Measurements from ENCODE around the gene BCL11A. TPM values are rescaled to one million over a fixed set of nuclear protein-coding genes. Genes with fewer than 3 reads are reported as not detected.

Gene BCL11A
- total and polyA plus RNA-seq, 4 donors = 0.08 to 8.5 (median 0.47) TPM

DNA sequence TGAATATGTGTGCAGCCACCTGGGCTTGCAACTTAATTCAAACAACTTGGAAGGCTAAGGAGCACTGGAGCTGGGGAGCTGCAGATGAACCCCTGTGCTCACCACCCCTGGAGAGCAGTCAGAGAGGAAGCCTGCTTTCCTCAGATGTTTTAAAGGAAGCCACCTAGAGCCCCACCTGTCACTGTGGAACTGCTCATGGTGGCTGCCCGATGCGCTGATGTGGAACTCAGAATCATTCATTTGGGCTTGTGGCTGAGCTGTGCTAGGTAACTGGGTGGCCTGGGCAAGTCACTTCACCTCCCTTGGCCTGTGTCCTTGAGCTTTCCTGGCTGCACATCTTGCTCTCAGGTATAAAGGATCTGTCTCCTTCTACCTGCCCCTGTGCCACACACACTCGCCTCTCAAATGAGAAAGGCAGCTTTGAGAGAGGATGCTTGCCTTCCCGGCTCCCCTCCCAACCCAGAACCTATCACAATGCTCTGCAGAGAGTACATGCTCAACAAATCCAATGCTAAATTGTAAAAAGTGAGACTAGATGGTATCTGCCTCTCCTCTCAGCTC is 41.3 kb downstream of the BCL11A start:
- Histone ChIP-seq H3K36me3 (ENCODE audit: control insufficient read depth in 4 of 4, insufficient read depth in 3 of 4, low read depth in 1 of 4, low read length in 3 of 4) (no peaks in the 10 kb centered on the region), H3K9me3 (ENCODE audit: control insufficient read depth in 4 of 4, low read length in 3 of 4) (no peaks in the 10 kb centered on the region), H3K9ac (ENCODE audit: low read depth in 1 of 2, low read length in 2 of 2) (no peak overlapping the region), H3K27me3 (ENCODE audit: control insufficient read depth in 4 of 4, insufficient read depth in 4 of 4, low read length in 3 of 4) (no peaks in the 10 kb centered on the region), H3K27ac (ENCODE audit: low read depth in 1 of 2, low read length in 2 of 2) (no peak overlapping the region), H3K4me3 (ENCODE audit: low read depth in 1 of 3, low read length in 3 of 3) (no peak overlapping the region), H3K4me1 (ENCODE audit: control insufficient read depth in 4 of 4, insufficient read depth in 4 of 4, low read length in 3 of 4) (no peaks in the 10 kb centered on the region)
- WGBS = 86% methylated on average over 4 of the region's 4 CpGs
- no peak for DNase-seq (ENCODE audit: low spot score)
- no peak for TF ChIP-seq YY1 (IDR thresholded peaks at IDR 0.05)
- TF ChIP-seq FOXA2 (IDR thresholded peaks at IDR 0.05) = no peak
- no peak for TF ChIP-seq SP1 (IDR thresholded peaks at IDR 0.05)
- TF ChIP-seq, protein P1, sequence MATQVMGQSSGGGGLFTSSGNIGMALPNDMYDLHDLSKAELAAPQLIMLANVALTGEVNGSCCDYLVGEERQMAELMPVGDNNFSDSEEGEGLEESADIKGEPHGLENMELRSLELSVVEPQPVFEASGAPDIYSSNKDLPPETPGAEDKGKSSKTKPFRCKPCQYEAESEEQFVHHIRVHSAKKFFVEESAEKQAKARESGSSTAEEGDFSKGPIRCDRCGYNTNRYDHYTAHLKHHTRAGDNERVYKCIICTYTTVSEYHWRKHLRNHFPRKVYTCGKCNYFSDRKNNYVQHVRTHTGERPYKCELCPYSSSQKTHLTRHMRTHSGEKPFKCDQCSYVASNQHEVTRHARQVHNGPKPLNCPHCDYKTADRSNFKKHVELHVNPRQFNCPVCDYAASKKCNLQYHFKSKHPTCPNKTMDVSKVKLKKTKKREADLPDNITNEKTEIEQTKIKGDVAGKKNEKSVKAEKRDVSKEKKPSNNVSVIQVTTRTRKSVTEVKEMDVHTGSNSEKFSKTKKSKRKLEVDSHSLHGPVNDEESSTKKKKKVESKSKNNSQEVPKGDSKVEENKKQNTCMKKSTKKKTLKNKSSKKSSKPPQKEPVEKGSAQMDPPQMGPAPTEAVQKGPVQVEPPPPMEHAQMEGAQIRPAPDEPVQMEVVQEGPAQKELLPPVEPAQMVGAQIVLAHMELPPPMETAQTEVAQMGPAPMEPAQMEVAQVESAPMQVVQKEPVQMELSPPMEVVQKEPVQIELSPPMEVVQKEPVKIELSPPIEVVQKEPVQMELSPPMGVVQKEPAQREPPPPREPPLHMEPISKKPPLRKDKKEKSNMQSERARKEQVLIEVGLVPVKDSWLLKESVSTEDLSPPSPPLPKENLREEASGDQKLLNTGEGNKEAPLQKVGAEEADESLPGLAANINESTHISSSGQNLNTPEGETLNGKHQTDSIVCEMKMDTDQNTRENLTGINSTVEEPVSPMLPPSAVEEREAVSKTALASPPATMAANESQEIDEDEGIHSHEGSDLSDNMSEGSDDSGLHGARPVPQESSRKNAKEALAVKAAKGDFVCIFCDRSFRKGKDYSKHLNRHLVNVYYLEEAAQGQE (IDR thresholded peaks at IDR 0.05) = no peak
- no peak for TF ChIP-seq JUND (IDR thresholded peaks at IDR 0.05)

DNA sequence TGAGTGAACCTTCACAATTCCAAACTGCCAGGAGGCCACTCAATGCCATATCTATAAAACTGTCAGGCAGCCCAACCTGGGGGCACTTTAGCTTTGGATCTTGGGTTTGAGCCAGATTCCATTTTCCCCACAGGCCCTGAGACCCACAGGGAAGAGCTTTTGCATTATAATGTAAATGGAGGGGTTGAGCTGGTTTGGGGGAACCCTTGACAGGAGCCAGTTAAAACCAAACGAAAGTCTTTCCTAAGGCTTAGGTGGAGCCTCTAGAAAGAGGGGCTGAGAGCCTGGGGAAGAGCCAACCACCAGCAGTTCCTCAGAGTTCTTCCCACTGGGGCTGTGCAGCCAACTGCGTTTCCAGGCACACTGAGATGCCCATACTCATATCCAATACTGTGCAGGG is 42.7 kb downstream of the BCL11A start:
- 83% methylated on average over 2 of the region's 2 CpGs for WGBS
- Histone ChIP-seq H3K4me1 (ENCODE audit: control insufficient read depth in 4 of 4, insufficient read depth in 4 of 4, low read length in 3 of 4) (no peaks in the 10 kb centered on the region), H3K27me3 (ENCODE audit: control insufficient read depth in 4 of 4, insufficient read depth in 4 of 4, low read length in 3 of 4) (no peaks in the 10 kb centered on the region), H3K36me3 (ENCODE audit: control insufficient read depth in 4 of 4, insufficient read depth in 3 of 4, low read depth in 1 of 4, low read length in 3 of 4) (no peaks in the 10 kb centered on the region), H3K9ac (ENCODE audit: low read depth in 1 of 2, low read length in 2 of 2) (no peak overlapping the region), H3K9me3 (ENCODE audit: control insufficient read depth in 4 of 4, low read length in 3 of 4) (no peaks in the 10 kb centered on the region), H3K4me3 (ENCODE audit: low read depth in 1 of 3, low read length in 3 of 3) (no peak overlapping the region), H3K27ac (ENCODE audit: low read depth in 1 of 2, low read length in 2 of 2) (no peak overlapping the region)
- no peak for DNase-seq (ENCODE audit: low spot score)
- TF ChIP-seq TAF1 (conservative IDR thresholded peaks at IDR 0.05) = no peak
- TF ChIP-seq, protein P2, sequence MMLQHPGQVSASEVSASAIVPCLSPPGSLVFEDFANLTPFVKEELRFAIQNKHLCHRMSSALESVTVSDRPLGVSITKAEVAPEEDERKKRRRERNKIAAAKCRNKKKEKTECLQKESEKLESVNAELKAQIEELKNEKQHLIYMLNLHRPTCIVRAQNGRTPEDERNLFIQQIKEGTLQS (IDR thresholded peaks at IDR 0.05) = no peak
- TF ChIP-seq NR2F2 (IDR thresholded peaks at IDR 0.05) = no peak
- no peak for TF ChIP-seq HNF4A (conservative IDR thresholded peaks at IDR 0.05)
- TF ChIP-seq, protein P3, sequence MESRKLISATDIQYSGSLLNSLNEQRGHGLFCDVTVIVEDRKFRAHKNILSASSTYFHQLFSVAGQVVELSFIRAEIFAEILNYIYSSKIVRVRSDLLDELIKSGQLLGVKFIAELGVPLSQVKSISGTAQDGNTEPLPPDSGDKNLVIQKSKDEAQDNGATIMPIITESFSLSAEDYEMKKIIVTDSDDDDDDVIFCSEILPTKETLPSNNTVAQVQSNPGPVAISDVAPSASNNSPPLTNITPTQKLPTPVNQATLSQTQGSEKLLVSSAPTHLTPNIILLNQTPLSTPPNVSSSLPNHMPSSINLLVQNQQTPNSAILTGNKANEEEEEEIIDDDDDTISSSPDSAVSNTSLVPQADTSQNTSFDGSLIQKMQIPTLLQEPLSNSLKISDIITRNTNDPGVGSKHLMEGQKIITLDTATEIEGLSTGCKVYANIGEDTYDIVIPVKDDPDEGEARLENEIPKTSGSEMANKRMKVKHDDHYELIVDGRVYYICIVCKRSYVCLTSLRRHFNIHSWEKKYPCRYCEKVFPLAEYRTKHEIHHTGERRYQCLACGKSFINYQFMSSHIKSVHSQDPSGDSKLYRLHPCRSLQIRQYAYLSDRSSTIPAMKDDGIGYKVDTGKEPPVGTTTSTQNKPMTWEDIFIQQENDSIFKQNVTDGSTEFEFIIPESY (IDR thresholded peaks at IDR 0.05) = no peak
- no peak for TF ChIP-seq GABPA (IDR thresholded peaks at IDR 0.05 in 1 of 2, conservative IDR thresholded peaks at IDR 0.05 in 1 of 2)
- no peak for TF ChIP-seq RAD21 (IDR thresholded peaks at IDR 0.05)
- TF ChIP-seq, protein P4, sequence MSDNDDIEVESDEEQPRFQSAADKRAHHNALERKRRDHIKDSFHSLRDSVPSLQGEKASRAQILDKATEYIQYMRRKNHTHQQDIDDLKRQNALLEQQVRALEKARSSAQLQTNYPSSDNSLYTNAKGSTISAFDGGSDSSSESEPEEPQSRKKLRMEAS (IDR thresholded peaks at IDR 0.05) = no peak
- no peak for TF ChIP-seq RXRA (IDR thresholded peaks at IDR 0.05)
- TF ChIP-seq EGR1 (IDR thresholded peaks at IDR 0.05; ENCODE audit: low read depth in 2 of 2) = no peak
- no peak for TF ChIP-seq FOXA1 (IDR thresholded peaks at IDR 0.05)
- TF ChIP-seq, protein P1 (IDR thresholded peaks at IDR 0.05) = no peak

Measured in liver (tissue), 9 donors.